ENCODE results near the gene PSMC2. TPM values are rescaled to one million over a fixed set of nuclear protein-coding genes. Genes with fewer than 3 reads are reported as not detected.

The PSMC2 gene
- total RNA-seq, 1 experiment from 2014 or later: 121 TPM

- Mint-ChIP-seq H3K36me3 (no peaks in the 10 kb centered on the region), H3K4me3 (no peak overlapping the region), H3K27ac (no peak overlapping the region), H3K27me3 (ENCODE audit: low read depth) (no peaks in the 10 kb centered on the region), H3K9me3 (no peaks in the 10 kb centered on the region), H3K4me1 (no peaks in the 10 kb centered on the region)
- ChIA-PET CTCF (no interaction called here), POLR2A (no interaction called here)
- TF ChIP-seq IRF2 (CRISPR knock-in tag; IDR thresholded peaks at IDR 0.05; ENCODE audit: borderline replicate concordance, low read depth): no peak
- no peak for TF ChIP-seq SMAD3 (CRISPR knock-in tag; IDR thresholded peaks at IDR 0.05; ENCODE audit: borderline replicate concordance)
- TF ChIP-seq AFF4 (CRISPR knock-in tag; IDR thresholded peaks at IDR 0.05; ENCODE audit: borderline replicate concordance): no peak
- no peak for TF ChIP-seq NR1H2 (CRISPR knock-in tag; IDR thresholded peaks at IDR 0.05)
- TF ChIP-seq STAT6 (CRISPR knock-in tag; conservative IDR thresholded peaks at IDR 0.05; ENCODE audit: low read depth): no peak
- TF ChIP-seq, protein P1, sequence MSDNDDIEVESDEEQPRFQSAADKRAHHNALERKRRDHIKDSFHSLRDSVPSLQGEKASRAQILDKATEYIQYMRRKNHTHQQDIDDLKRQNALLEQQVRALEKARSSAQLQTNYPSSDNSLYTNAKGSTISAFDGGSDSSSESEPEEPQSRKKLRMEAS (CRISPR knock-in tag; IDR thresholded peaks at IDR 0.05): no peak
- TF ChIP-seq JUN (CRISPR knock-in tag; IDR thresholded peaks at IDR 0.05): no peak
- no peak for TF ChIP-seq FOXJ3 (CRISPR knock-in tag; IDR thresholded peaks at IDR 0.05; ENCODE audit: borderline replicate concordance)
- TF ChIP-seq NFYB (CRISPR knock-in tag; conservative IDR thresholded peaks at IDR 0.05; ENCODE audit: low read depth): no peak
- TF ChIP-seq HMGA2 (CRISPR knock-in tag; IDR thresholded peaks at IDR 0.05): no peak
- TF ChIP-seq MYBL2 (CRISPR knock-in tag; IDR thresholded peaks at IDR 0.05): no peak
- no peak for TF ChIP-seq SP1 (CRISPR knock-in tag; conservative IDR thresholded peaks at IDR 0.05)
- TF ChIP-seq, protein P2, sequence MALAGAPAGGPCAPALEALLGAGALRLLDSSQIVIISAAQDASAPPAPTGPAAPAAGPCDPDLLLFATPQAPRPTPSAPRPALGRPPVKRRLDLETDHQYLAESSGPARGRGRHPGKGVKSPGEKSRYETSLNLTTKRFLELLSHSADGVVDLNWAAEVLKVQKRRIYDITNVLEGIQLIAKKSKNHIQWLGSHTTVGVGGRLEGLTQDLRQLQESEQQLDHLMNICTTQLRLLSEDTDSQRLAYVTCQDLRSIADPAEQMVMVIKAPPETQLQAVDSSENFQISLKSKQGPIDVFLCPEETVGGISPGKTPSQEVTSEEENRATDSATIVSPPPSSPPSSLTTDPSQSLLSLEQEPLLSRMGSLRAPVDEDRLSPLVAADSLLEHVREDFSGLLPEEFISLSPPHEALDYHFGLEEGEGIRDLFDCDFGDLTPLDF (CRISPR knock-in tag; IDR thresholded peaks at IDR 0.05): no peak
- TF ChIP-seq TEAD4 (CRISPR knock-in tag; IDR thresholded peaks at IDR 0.05): no peak
- no peak for TF ChIP-seq NR3C1 (CRISPR knock-in tag; conservative IDR thresholded peaks at IDR 0.05; ENCODE audit: low read depth)
- TF ChIP-seq CDX4 (CRISPR knock-in tag; IDR thresholded peaks at IDR 0.05; ENCODE audit: borderline replicate concordance): no peak
- no peak for TF ChIP-seq ZNF232 (CRISPR knock-in tag; IDR thresholded peaks at IDR 0.05)
- no peak for TF ChIP-seq HMGXB4 (CRISPR knock-in tag; IDR thresholded peaks at IDR 0.05)
- no peak for TF ChIP-seq PRRX2 (CRISPR knock-in tag; IDR thresholded peaks at IDR 0.05)
- no peak for TF ChIP-seq ZNF263 (CRISPR knock-in tag; IDR thresholded peaks at IDR 0.05; ENCODE audit: low read depth)
- DNase-seq (ENCODE audit: low spot score) (no peak), ATAC-seq (no peak)
Measured at GRCh38 chr7:103387242-103387641, 39.8 kb downstream of the PSMC2 start.

Data from WTC11 (cell line).